ENCODE results near the gene PTCHD1.

The PTCHD1 gene

DNA sequence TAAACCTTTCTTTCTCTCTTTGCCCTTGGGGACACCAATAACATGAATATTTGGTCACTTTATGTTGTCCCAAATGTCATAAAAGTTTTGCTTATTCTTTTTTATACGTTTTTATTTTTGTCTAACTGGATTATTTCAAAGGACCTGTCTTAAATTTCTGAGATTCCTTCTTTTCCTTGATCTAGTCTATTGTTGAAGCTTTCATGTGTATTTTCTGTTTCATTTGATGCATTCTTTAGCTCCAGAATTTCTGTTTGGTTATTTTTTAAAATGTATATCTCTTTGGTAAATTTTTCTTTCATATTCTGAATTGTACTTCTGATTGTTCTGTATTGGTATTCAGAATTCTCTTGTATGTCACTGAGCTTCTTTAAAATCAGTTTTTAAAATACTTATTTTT lies 88.3 kb downstream of the PTCHD1 start:
- DNase-seq: no peak

GRCh38 chrX:23434356-23434884 lies 99.8 kb downstream of the PTCHD1 start:
- DNase-seq: no peak

- no peak for DNase-seq
Observed at GRCh38 chrX:23435108-23435507, 100.5 kb downstream of the PTCHD1 start.

DNA sequence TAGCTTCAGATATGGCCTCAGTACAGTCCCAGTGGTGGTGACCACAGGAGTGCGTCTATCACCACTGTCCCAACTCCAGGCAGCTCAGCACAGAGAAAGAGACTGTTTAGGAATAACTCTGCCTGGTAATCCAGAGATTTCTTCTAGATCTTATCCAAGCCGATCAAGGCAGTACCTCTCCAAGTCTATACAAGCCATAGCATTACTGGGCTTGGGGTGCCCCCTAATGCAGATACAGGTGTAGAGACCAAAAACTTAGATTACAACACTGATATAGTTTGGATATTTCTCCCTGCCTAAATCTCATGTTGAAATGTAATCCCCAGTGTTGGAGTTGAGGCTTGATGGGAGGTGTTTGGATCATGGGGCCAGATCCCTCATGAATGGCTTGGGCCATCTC lies 100.9 kb downstream of the PTCHD1 start:
- no peak for DNase-seq

DNA sequence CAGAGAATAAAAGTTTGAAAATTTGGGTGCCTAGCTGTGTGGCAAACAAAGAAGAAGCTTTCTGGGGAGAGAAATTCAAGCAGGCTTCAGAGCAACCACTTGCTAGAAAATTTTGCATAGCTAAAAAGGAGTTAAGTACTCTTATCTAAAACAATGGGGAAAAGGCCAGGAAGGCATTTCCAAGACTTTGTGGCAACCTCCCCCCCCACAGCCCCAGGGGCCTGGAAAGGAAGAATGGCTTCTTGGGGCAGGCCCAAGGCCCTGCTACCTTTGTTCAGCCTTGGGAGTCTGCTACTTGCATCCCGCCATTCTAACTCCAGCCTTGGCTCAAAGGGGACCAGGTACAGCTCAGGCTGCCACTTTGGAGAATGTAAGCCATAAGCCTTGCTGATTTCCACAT lies 102.2 kb downstream of the PTCHD1 start:
- DNase-seq: no peak

DNA sequence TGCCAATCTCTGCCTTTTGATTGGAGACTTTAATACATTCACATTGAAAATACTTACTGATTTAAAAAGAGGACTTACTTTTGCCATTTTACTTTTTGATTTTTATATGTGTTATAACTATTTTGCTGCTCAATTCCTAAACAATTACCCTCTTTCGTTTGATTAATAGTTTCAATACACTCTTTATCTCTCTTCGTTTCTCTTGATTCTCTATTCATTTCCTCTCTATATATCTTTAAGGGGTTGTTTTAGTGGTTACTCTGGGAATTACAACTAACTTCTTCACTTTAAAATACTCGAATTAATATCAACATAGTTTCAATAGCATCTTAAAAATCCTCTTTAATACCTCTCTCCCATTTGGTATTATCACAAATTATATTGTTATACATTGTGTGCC lies 116.6 kb downstream of the PTCHD1 start:
- DNase-seq: no peak

Data from NCI-H2029 (cell line).